ENCODE measurements around the gene MRPL12. TPM values are rescaled to one million over a fixed set of nuclear protein-coding genes. Genes with fewer than 3 reads are reported as not detected.

MRPL12 gene
- total and polyA plus RNA-seq, 2 of the 13 experiments (the other 11 are each of a cell fraction or from before 2014, with no cell fraction given), result 39.1 to 94.1 TPM

DNA sequence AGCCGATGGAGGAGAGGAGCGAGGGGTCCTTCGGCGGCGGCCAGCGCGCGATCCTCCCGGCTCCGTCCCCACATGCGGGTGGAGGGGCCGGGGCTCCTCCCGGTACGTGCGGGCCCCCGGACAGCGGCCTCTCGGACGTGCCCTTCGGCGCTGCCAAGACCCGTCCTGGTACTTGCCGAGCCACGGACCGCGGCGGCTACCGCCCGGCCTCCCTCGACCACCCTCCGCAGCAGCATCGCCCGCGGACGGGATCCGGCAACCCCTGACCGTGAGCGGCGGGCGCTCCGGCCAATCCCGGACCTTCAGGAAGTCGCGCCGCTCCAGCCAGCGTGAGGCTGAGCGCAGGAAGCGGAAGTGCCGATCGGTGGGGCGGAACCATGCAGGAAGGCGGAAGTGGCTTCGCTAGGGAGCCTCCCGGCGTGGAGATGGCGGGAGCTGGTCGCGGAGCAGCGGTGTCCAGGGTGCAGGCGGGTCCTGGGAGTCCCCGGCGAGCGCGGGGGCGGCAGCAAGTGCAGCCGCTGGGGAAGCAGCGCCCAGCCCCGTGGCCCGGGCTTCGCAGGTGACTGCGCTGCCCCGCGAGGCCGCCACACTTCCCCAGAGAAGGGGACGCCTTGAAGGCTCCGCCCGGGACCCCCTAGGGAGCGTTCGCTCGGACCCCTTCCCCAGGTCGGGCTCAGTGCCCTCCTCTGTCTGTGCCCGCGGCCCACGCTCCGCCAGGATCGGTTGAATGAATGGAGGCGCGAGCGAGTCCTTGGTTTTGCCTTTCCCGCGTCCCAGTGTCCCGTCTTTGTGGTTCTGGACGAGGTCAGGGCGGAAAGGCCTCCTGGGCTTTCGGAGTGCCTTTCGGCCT is 36.6 kb upstream of the MRPL12 start, which contains the start of the genes CCDC137 and OXLD1 (continued):
- TF ChIP-seq, protein P1, sequence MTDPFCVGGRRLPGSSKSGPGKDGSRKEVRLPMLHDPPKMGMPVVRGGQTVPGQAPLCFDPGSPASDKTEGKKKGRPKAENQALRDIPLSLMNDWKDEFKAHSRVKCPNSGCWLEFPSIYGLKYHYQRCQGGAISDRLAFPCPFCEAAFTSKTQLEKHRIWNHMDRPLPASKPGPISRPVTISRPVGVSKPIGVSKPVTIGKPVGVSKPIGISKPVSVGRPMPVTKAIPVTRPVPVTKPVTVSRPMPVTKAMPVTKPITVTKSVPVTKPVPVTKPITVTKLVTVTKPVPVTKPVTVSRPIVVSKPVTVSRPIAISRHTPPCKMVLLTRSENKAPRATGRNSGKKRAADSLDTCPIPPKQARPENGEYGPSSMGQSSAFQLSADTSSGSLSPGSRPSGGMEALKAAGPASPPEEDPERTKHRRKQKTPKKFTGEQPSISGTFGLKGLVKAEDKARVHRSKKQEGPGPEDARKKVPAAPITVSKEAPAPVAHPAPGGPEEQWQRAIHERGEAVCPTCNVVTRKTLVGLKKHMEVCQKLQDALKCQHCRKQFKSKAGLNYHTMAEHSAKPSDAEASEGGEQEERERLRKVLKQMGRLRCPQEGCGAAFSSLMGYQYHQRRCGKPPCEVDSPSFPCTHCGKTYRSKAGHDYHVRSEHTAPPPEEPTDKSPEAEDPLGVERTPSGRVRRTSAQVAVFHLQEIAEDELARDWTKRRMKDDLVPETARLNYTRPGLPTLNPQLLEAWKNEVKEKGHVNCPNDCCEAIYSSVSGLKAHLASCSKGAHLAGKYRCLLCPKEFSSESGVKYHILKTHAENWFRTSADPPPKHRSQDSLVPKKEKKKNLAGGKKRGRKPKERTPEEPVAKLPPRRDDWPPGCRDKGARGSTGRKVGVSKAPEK (CRISPR knock-in tag; IDR thresholded peaks at IDR 0.05; ENCODE audit: borderline replicate concordance), result no peak
- no peak for TF ChIP-seq SOX13 (IDR thresholded peaks at IDR 0.05)
- TF ChIP-seq SOX13 (CRISPR knock-in tag; conservative IDR thresholded peaks at IDR 0.05 in 1 of 2, IDR thresholded peaks at IDR 0.05 in 1 of 2), result peak in 1 of 2 experiments; percentile 40; a peak in 1 of 4 replicates
- TF ChIP-seq ZBTB26 (CRISPR knock-in tag; IDR thresholded peaks at IDR 0.05; ENCODE audit: borderline replicate concordance), result peak; percentile 66
- no peak for TF ChIP-seq ZUFSP (CRISPR knock-in tag; IDR thresholded peaks at IDR 0.05; ENCODE audit: borderline replicate concordance)
- peak; percentile 71; the same call in 1 of the 2 replicates for TF ChIP-seq ZNF670 (CRISPR knock-in tag; IDR thresholded peaks at IDR 0.05; ENCODE audit: borderline replicate concordance)
- TF ChIP-seq ZFY (CRISPR knock-in tag; IDR thresholded peaks at IDR 0.05), result peak; percentile 88
- TF ChIP-seq ZNF20 (CRISPR knock-in tag; IDR thresholded peaks at IDR 0.05), result no peak
- no peak for TF ChIP-seq ATRX (CRISPR knock-in tag; IDR thresholded peaks at IDR 0.05; ENCODE audit: borderline replicate concordance)
- peak; percentile 57; the same call in 1 of the 2 replicates for TF ChIP-seq ZNF329 (CRISPR knock-in tag; IDR thresholded peaks at IDR 0.05; ENCODE audit: low read depth)
- TF ChIP-seq TCF12 (IDR thresholded peaks at IDR 0.05), result no peak
- TF ChIP-seq TCF12 (CRISPR knock-in tag; IDR thresholded peaks at IDR 0.05), result peak; percentile 40; the same call in 1 of the 2 replicates
- TF ChIP-seq SP1 (IDR thresholded peaks at IDR 0.05), result no peak
- peak; percentile 49; the same call in 1 of the 2 replicates for TF ChIP-seq SP1 (CRISPR knock-in tag; IDR thresholded peaks at IDR 0.05)
- TF ChIP-seq NFKBIZ (CRISPR knock-in tag; IDR thresholded peaks at IDR 0.05), result peak; percentile 44; the same call in 1 of the 2 replicates
- TF ChIP-seq ZNF331 (CRISPR knock-in tag; IDR thresholded peaks at IDR 0.05), result peak; percentile 67; the same call in 1 of the 2 replicates
- peak; percentile 90 for TF ChIP-seq TAF15 (IDR thresholded peaks at IDR 0.05; ENCODE audit: low read depth, low read length, poor library complexity, severe bottlenecking)
- TF ChIP-seq SIX1 (CRISPR knock-in tag; IDR thresholded peaks at IDR 0.05; ENCODE audit: borderline replicate concordance), result 0 out of 2 replicates have a peak, but pooled peaks have one; percentile 0
- TF ChIP-seq NFIC (IDR thresholded peaks at IDR 0.05; ENCODE audit: low read length), result no peak
- TF ChIP-seq, protein P2, sequence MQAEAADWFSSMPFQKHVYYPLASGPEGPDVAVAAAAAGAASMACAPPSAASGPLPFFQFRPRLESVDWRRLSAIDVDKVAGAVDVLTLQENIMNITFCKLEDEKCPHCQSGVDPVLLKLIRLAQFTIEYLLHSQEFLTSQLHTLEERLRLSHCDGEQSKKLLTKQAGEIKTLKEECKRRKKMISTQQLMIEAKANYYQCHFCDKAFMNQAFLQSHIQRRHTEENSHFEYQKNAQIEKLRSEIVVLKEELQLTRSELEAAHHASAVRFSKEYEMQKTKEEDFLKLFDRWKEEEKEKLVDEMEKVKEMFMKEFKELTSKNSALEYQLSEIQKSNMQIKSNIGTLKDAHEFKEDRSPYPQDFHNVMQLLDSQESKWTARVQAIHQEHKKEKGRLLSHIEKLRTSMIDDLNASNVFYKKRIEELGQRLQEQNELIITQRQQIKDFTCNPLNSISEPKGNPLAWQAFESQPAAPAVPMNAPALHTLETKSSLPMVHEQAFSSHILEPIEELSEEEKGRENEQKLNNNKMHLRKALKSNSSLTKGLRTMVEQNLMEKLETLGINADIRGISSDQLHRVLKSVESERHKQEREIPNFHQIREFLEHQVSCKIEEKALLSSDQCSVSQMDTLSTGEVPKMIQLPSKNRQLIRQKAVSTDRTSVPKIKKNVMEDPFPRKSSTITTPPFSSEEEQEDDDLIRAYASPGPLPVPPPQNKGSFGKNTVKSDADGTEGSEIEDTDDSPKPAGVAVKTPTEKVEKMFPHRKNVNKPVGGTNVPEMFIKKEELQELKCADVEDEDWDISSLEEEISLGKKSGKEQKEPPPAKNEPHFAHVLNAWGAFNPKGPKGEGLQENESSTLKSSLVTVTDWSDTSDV (CRISPR knock-in tag; IDR thresholded peaks at IDR 0.05), result no peak; the same call in 1 of the 2 replicates
- peak; percentile 97 for TF ChIP-seq ELF3 (CRISPR knock-in tag; IDR thresholded peaks at IDR 0.05)

Data from HepG2 (cell line).